Forelimb muscle (tissue), 1 donor: ENCODE results near the gene SUSD4. TPM values are rescaled to one million over a fixed set of nuclear protein-coding genes. Genes with fewer than 3 reads are reported as not detected.

Experiments used
- DNase-seq: peaks from one replicate; pipeline ENCODE4 v3.0.0-alpha.2; 2013; ENCODE audit warnings: low read depth
- polyA plus RNA-seq: library from polyadenylated mRNA; unstranded; fragments of 120-200 nt; gene quantifications from one replicate; pipeline ENCODE4 v1.2.1, GENCODE V29; 2013; ENCODE audit not compliant: insufficient read length

SUSD4 gene
- polyA plus RNA-seq, 1 donor, result 4.6 TPM

- no peak for DNase-seq
These were observed 132.9 kb downstream of the SUSD4 start for GRCh38 chr1:223231011-223231572.

- DNase-seq, result no peak
These were observed 133.7 kb downstream of the SUSD4 start for GRCh38 chr1:223230161-223230881.

DNA sequence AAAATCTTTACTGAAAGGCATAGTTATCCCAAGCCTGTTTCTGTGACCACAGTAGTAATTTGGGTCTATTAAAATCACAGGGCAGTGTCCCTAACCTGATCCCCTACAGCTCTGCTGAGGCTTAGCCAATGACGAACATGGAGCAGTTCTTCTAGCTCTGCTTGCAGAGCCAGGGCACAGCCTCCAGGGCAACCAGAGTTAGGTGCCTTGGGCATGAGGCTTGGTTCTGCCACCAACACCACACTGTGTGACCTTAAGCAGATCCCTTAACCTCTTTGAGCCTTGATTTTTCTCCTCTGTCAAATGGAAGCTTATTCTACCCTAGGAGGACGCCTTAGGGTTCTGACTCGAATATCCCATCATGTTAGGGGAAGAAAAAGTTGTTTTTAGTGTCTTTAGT lies 134.2 kb downstream of the SUSD4 start:
- no peak for DNase-seq

DNA sequence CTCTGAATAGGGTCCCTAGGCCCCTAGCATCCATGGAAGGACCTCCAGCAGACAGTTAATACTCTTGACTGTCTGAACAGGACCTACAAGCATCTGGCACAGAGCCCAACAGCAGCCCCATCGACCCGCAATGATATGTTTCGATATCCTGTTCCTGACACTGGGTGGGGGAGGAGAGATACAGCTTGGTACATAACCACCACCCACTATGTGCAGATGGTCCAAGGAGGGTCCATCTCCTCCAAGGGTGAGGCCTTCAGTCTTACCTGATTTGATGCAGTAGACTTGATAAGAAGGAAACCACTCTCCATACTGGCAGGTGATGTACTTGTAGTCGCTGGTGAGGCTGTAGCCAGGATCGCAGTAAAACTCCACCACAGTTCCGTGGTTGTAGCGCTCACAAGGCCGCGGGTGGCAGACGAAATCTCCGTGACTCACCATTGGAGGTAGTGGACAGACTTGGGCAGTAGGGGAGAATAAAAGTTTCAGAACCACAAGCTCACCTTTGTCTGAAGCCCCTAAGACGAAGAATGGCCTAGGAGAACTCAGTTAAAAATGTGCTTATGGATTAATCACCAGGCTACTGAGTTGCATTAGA lies 134.9 kb downstream of the SUSD4 start:
- no peak for DNase-seq

- DNase-seq, result no peak
These were observed 135.8 kb downstream of the SUSD4 start for GRCh38 chr1:223228201-223228600.

DNA sequence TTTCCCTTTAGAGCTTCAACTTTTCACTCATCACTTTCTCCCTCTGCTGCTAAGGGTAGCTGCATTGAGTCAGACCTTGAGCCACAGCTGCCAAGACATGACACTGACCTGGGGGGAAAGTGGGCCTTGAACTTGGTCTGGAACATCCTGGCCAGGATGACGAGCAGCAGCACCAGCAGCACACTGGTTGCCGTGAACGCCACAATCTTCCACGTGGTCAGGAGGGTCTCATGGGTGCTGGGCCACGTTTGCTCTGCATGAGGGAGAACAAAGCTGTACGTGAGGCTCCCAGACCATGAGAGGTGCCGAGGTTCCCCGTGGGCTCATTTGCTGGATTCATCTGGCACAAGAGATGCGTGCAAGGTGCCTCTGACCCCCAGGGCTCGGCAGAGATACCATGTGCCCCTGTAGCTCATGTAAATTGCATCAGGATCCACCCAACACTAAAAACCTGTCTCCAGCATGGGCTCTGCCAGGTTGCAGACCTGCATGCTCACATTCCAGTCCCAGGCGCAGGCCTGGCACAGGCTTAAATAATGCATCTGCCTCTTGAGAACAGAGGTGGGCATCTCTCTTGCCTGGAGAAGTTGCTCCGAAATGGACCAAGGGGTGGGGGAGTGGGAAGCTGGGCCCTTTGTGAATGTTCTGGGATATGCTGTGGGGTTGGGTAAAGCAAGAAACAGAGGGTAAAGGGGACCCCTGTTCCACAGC lies 136.3 kb downstream of the SUSD4 start:
- no peak for DNase-seq

- DNase-seq, result no peak
These were observed 136.9 kb downstream of the SUSD4 start for GRCh38 chr1:223227031-223227430.

- DNase-seq, result no peak
These were observed 137.7 kb downstream of the SUSD4 start for GRCh38 chr1:223226271-223226670.

DNA sequence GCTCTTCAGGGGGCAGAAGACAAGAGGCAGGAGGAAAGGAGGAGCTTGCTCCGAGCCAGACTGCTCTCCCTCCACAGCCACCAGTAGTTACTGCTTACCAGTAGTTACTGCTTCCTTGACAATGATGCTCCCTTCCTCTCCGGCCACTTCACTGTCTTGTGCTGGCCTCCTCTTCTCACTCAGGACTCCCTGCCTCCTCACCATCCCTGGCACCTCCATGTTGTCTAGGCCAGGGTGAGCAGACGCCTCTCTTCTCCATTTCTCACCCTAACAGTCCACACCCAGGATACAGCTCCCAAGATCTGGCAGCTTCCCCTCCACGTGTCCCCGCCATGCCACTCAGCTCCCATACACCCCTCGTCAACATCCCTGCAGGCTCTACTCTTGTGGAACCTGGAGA lies 138.5 kb downstream of the SUSD4 start:
- no peak for DNase-seq

GRCh38 chr1:223225061-223225460 lies 138.9 kb downstream of the SUSD4 start:
- no peak for DNase-seq

- no peak for DNase-seq
These were observed 139.5 kb downstream of the SUSD4 start for GRCh38 chr1:223224465-223224864.

- no peak for DNase-seq
These were observed 140.6 kb downstream of the SUSD4 start for GRCh38 chr1:223223091-223223995.

GRCh38 chr1:223222377-223222776 lies 141.6 kb downstream of the SUSD4 start:
- no peak for DNase-seq

GRCh38 chr1:223221686-223222085 lies 142.3 kb downstream of the SUSD4 start:
- no peak for DNase-seq

GRCh38 chr1:223219846-223220610 lies 143.9 kb downstream of the SUSD4 start:
- no peak for DNase-seq

GRCh38 chr1:223219318-223219635 lies 144.7 kb downstream of the SUSD4 start:
- DNase-seq, result no peak

GRCh38 chr1:223217781-223218180 lies 146.2 kb downstream of the SUSD4 start:
- no peak for DNase-seq

DNA sequence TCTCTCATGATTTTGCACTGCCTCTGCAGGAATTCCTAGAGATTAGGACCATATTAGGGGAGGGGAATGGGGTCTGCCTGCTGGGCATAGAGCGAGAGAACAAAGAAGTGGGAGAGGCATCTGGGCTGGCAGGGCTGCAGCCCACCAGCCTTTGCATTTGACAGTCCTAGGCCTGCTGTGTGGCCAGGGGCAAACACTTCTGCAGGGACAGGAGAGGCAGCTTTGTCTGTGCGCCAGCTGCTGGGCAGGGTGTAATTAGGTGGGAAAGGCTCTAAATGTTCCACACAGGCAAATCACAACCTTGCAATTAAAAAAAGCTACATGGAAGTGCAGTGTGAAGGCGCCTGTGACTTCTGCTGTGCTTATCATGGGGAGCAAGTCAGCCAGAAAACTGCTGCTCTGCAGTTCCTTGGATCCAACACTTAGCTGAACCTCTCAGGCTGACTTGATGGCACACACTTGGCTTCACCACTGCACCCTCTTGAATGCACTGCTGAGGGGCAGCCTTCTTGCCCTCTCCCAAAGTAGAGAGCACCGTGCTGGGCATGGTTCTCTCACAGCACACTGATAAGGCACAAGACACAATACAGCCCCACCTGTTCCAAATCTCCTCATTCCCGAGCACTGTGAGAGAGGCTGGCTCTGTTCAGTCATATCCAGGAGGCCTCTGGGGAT lies 147.3 kb downstream of the SUSD4 start:
- no peak for DNase-seq

DNA sequence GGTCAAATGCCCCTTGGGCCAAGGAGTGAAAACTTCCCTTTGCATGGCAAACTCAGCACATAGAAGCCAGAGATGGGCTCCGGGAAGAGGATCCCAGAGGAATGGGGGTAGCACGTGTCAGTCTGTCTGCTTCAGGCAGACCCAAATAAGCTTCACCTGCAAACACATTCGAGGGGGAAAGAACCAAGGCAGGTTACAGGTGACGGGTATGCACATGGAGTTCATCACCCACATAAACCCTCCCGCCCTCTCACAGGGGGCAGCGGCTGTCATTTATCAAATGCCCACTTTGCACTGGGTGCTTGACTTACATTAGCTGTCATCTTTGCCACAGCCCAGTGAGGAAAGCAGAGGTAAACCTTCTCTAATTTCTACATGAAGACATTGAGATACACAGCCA lies 147.9 kb downstream of the SUSD4 start:
- DNase-seq, result no peak

DNA sequence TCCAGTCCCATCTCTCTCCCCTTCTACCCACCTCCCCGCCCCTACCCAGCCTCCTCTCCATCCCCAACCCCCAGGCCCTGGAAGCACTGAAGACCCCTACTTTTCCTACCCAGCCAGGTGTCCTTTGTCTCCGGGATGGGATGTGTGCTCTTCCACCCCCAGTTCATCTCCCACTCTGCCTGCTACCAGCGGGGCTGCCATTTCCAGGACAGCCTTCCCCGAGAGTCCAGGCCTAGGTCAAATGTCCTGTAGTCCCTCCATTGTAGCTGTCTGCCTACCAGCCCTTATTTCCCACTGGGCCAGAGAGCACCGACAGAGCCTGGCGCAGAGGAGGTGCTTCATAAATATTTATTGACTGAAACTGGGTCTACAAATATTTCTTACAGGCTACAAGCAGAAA lies 148.9 kb downstream of the SUSD4 start:
- no peak for DNase-seq
